HG02943 (cell line): ENCODE measurements around the gene ZNF581.

Experiments used
- ATAC-seq: cut with Tn5 transposase; IDR thresholded peaks from one replicate; pipeline ENCODE4 v1.9.1; 2021; ENCODE audit warnings: mild to moderate bottlenecking, low read depth, moderate library complexity; ENCODE audit not compliant: unreplicated experiment

Gene ZNF581

DNA sequence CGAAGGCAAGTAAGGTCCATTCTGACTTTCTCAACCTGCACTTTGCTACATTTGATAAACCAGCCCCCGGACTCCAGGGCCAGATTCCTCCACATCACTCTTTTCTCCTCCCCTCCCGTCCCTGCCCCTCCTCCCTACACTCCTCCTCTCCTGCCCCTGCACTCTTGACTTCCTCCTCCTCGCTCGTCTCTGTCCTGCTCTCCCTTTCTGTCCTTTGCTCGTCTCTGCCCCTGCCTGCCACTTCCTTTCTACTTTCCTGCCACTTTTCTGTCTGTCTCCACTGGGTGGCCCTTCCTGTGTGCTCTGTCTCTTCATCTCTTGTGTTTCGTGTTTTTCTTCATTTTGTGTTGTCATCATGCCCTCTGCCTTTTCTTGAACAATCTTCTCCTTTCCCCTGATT lies 18.4 kb downstream of the ZNF581 start:
- no peak for ATAC-seq

DNA sequence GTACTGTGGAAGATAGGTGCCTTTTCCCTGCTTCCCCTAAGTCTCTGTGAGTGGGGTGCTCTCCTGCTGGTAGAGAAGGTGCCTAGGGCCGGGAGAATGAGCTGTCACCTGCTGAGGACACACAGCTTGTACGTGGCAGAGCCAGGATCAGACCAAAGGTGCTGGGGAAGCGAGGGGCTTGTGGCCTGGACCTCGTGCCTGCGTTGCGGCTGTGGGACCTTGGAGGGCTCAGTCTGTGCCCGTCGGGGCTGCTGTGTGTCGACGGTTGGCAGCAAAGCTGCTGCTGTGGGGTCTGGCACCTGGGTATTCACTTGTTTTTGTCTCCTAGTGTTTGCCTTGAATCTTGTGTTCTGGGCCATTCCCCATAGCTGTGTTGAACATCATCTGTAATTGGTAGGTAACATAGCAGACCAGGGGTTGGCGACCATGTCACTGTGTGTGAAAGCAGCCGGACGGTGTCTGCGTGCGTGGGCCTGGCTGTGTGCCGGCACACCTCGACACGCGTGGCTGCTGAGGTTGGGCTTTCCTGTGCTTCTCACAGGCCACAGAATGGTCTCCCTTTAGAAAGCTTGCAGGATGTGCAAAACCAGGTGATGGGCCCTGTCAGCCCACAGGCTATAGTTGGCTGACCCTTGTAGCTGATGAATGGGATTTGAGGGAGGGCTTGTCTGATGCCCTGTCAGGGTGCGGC lies 20.5 kb downstream of the ZNF581 start:
- ATAC-seq: no peak

DNA sequence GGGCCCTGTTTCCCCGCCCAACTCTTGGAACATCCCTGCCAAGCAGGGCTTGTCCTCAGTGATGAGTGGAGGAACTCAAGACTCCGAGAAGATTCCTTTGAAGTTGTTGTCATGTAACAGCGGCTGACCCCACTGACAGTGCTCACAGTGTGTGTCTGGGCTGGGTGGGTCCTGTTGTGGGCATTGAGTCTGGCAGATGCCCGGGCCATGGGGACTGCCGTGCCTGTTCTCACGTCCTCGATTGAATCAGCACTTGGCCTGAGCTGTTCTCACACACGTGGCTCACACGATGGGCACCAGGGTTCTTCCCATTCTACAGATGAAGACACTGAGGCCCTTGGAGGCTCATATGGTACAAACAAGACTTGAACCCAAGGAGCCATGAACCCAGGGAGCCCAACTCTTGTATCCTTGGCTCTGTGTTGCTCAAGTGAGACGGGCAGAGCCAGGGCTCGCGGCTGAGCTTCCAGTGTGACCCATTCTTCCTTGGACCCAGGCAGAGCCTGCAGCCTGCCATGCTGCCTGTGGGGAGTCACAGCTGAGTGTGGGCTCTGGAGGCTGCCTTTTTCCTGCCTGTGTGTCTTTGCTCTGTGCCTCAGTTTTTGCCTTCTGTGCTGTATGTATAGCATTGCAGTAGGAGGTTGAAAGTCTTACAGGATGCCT lies 23.0 kb downstream of the ZNF581 start:
- ATAC-seq: no peak

DNA sequence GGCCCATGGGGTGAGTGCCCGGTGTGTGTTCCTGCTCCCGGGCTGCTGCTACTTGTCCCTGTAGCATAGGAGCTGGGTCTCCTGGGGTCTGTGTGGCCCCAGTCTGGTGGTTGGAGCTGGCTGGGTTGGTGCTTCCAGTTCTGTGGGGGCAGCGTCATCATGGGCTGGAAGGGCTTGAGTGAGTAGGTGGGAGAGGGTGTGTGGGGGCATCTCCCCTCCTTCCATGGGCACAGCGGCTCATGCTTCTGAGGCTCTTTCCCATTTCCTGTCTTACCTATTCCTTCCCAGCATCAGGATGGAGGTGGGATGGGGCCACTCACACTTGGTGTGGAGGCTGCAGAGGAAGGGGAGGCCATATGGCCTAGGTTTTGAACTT lies 23.5 kb downstream of the ZNF581 start:
- no peak for ATAC-seq

DNA sequence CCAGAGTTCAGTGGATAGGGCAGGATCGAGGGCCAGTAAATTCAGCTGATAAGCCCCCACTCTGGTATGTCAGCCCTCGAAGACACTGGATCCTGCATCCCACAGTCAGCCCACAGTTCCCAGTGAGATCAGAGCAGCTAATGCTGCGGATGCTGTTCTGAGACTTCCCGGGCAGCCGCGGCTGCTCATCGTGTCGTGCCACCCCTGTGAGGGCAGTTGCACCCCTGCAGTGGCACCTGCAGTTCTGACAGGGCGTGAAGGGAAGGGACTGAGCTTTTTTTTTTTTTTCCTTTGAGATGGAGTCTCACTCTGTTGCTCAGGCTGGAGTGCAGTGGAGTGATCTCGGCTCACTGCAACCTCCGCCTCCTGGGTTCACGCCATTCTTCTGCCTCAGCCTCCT lies 24.1 kb downstream of the ZNF581 start:
- ATAC-seq: no peak

DNA sequence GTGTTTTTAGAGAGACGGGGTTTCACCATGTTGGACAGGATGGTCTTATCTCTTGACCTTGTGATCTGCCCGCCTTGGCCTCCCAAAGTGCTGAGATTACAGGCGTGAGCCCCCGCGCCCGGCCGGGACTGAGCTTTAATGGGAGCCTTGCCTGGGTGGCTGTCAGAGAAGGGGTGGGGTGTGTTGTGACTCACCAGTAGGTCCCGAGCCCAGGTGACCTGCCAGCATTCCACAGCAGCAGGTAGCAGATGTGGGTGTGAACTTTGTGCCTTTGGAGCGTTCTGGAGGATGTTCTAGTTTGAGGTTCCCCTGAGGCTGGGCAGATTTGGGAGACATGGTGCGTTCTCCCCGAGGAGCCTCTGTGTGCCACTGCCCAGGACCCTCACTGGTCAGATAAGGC lies 24.5 kb downstream of the ZNF581 start:
- ATAC-seq: no peak

DNA sequence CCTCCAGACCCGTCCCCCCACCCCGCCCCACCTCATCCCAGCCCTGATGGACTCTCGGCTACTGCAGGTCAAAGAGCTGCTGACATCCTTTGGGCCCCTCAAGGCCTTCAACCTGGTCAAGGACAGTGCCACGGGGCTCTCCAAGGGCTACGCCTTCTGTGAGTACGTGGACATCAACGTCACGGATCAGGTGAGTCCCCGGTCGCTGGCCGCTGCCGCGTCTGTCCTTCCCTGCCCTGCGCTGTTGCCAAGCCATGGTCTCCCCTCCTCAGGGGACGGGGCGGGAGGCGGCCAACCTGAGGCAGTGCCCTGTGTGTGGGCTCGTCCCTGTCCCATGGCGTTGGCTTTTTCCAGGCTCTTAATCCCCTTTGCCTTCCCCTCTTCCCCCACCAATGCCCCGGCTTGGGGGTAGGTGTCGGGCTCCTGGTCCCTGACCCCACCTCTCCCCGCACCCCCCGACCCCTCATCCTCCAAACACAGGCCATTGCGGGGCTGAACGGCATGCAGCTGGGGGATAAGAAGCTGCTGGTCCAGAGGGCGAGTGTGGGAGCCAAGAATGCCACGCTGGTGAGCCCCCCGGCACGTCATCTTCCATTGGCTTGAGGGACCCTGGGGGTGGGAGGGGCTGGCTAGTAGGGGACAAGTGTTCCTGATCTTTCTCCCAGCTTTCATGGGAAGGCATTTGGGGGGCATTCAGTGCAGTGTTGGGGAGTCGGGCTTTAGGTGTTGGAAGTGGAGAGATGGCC lies 25.3 kb downstream of the ZNF581 start:
- ATAC-seq: no peak

DNA sequence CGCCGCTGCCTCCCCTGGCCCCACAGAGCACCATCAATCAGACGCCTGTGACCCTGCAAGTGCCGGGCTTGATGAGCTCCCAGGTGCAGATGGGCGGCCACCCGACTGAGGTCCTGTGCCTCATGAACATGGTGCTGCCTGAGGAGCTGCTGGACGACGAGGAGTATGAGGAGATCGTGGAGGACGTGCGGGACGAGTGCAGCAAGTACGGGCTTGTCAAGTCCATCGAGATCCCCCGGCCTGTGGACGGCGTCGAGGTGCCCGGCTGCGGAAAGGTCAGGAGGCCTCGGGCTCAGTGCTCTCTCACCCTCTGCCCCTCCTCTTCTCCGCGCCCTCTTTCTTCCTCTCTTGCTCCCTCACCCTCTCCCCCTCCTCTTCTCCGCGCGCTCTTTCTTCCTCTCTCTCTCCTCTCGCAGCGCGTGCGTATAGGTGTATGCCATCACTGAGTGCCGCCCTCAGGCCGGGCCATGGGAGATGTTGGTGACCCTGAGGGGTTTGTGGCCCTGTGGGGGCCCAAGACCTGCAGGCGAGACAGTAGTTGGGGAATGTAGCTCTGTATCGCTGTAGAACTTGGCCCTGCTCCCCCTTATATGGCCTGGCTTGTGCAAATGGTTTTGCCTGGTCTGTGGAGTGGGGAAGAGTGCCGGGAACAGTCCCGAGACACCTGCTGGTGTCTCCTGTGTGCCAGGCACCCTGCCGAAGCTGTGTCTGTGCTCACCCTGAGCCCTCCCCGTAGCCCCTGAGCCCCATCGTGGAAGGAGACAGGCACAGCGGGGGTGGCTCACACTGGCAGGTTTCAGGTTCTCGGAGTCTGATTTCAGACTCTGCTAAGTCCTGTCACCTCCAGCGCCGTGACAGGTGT lies 26.2 kb downstream of the ZNF581 start:
- no peak for ATAC-seq

DNA sequence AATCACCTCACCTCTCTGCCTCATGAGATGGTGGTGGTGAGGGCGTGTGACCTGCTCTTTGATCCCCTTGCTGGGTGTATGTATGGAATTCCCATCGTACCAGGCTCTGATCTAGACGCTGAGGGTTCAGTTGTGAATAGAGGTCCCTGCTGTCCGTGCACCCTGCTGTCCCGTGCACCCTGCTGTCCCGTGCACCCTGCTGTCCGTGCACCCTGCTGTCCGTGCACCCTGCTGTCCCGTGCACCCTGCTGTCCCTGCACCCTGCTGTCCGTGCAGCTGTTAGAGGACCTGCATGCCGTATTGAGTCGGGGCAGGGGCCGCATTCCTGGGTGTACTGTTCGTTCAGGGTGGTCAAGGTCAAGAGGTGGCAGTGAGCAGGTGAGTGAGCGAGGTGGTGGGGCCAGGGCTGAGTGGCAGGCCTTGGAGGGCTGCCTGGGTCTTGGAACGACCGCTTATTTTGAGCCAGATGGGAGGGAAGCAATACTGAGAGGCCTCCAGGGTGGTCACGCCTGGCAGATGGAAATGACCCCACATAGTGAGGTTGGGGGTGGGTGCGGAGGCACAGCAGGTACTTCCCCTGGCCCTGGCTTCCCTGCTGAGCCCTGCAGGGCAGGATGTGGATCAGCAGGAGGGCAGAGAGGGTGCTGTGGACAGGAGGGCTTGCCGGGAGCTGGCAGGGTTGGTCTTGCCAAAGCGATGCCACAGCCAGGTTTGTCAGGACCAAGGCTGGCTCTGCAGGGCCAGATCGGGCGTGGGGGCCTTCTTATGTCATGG lies 27.0 kb downstream of the ZNF581 start:
- ATAC-seq: no peak

DNA sequence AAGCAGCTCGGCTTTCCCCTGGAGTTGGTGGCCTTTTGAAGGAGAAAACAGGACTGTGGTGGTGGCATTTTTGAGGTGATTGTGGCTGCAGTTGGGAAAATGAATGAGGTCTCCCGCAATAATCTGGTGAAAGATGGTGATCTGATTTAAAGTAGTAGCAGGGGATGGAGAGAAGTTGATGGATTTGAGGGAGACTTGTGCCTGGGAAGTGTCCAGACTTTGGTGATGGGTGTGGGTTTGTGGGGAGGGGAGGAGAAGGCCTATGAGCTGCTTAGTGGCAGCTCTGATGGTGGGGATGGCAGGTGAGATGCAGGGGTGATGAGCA lies 27.6 kb downstream of the ZNF581 start:
- ATAC-seq: no peak

DNA sequence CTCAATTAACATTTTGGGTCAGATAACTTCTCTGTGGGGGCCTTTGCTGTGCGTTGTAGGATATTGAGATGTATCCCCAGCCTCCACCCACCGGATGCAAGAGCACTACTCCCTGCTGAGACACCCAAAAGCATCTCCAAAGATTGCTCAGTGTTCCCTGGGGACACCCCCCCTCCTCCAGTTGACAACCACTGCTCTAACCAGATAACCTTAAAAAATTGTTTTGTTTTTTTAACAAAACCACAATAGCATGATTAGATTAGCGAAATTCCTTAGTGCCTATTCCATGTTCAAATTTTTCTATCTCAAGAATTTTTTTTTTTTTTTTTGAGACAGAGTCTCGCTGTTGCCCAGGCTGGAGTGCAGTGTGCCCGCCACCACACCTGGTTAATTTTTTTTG lies 29.0 kb downstream of the ZNF581 start:
- ATAC-seq: no peak

DNA sequence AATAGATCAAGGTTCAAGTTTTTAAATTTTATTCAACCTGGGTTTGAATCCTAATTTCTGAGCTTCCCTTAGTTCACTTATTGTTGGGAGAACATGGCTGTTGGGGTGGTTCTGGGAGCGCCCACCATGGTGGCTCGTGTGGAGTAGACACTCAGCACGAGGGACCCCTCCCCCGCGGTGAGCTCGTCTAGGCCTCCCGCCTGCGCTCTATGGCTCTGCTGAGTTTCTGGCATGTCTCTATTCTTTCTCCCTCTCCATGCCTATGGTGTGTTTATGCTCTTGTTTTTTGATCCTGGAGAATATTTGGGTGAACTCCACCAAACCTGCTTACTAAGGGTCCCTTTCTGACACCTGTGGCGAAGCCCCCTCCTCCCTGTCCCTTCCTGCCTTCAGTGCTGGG lies 30.0 kb downstream of the ZNF581 start:
- no peak for ATAC-seq

DNA sequence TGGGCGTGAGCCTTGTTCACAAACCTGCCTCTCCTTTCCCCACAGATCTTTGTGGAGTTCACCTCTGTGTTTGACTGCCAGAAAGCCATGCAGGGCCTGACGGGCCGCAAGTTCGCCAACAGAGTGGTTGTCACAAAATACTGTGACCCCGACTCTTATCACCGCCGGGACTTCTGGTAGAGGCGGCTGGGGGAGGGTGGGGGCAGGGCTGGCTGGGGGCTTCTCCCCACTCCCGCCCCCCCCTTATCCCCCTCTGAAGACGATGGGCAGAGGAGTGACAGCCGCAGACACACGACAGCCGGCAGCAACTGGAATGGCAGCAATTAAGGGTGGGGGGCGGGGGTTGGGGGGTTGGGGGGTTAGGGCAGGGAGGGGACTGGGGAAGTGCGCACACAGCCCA lies 30.4 kb downstream of the ZNF581 start:
- ATAC-seq: no peak

DNA sequence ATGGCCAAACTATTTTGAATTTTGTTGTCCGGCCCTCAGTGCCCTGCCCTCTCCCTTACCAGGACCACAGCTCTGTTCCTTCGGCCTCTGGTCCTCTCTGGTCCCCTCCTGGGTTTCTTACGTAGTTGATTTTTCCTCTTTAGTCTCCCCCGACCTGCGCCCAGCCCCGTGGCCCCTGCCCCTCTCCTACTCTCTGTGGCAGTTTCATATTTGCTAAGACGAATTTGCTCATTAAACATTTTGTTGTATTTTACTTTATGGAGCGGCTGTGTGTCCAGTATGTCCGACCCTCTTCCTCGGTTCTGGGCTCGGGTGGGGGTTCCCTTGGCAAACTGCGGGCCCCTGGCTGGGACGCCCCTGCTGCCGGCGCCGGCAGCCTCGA lies 31.0 kb downstream of the ZNF581 start:
- ATAC-seq: no peak

DNA sequence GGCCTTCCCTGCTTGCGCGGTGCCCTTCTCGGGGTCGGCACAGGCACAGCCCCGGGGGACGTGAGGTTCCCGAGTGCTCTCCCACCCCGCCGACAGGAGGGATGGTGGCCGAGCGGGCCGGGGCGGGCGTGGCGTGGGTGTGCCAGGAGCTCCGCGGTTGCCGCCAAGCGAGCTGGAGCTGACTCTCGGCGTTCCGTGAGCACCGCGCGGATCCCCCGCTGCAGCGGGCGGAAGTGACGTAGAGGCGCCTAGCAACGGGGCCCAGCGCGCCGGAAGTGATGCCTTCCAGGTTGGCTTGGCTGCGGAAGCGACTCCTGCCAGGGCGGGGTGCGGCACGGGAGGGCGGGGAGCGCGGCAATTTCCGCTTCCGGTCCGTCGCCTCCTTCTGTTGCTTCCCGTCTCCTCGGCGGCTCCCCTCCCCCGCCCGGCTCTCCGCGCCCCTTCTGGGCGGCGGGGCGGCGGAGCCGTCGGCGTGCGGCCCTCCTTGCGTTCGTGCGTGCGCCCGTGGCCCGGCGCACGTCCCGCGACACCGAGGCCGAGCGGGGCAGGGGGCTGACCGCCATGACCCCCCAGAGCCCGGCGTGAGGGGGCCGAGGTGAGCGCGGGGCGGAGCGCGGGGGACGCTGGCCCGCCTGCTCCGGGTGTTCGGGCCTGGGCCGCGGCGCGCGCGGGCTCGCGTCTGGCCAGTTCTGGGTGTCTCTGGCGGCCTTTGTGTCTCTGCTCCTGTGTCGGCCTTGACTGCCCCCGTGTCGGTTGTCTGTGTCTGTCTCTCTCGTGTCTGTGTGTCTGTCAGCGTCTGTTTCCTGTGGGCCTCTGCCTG lies 31.6 kb downstream of the ZNF581 start, which contains the start of gene EPN1:
EPN1 (plus strand) TSS at position 386 of the 820 bp plus-strand sequence. CDS start 3,402 bp downstream, outside the sequence.
- ATAC-seq: peak; percentile 50

DNA sequence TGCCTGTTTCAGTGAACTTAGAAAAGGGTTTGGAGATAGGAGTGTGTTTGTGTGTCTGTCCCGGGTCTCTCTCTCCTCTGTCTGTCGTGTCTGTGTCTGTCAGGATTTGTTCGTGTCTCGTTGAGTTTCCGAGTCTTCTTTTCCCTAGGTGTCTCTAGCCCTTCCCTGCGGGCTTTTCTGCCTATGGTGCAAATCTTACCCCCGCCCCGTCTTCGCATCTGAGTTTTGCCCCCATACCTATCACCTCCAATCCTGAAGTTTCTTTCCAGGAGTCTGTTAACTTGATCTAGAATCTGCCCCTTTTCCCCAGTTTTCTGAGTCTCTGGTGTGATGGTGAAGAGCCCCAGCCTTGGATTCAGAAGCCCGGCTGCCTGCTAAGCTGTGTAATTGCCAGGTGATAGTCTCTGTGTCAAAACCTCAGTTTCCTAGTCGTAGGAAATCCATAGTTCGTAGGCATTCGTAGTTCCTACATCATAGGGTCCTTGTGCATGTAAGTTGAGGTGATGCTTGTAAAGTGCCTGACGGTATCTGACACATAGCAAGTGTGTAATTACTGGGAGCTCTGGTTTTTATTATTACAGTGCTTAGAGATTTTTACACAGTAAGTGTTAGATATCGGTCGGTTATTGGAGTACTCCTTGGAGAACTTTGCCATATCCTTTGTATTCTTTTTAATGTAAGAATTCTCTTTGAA lies 32.4 kb downstream of the ZNF581 start:
- ATAC-seq: no peak

DNA sequence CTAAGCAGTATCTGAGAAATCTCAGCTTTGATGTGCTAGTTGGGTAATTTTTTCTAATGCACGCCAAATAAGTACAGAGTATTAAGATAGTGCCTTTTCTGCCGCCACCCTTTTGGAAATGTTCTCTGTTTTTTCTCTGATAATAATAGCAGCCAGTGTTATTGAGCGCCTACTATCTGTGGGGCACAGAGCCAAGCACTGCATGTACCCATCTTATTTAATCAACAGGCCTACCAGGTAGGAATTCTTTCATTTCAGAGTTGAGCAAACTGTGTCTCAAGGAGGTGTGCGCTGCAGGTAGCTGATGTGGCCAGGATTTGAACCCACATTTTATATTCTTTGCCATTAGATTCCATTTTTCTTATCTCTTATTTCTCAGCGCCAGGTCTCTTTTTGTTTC lies 32.9 kb downstream of the ZNF581 start:
- no peak for ATAC-seq

DNA sequence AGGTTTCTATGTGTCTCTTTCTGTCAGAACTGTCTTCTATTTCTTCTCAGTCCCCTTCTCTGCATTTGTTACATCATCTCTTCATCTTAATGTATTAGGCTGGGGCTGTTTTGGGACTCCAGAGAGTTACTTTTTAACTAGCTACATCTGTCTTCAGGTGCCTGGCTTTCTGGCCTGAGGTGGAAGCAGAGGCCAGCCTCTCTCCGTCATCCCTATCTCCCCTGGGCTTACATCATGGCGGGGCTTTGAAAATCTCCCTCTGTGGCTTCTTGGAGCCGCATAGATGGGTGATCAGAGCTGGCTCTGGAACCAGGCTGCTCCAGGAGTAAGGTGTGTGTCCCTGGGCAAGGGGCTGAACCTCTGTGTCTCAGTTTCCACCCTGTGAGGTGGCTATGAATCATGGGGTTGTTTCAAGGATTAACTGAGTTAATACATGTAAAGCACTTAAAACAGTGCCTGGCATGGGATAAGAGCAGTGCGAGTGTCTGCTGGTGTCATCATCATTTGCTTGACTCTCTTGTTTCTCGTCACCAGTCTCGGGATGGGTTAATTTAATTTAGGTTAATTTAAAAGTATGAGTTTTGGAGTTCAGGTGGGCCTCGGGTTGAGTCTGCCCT lies 33.5 kb downstream of the ZNF581 start:
- ATAC-seq: no peak
